RPMI8226 (cell line): ENCODE data around the gene DMRT1.

Experiments
- DNase-seq: peaks from one replicate; pipeline ENCODE4 v3.0.0-alpha.2; 2015

DMRT1 gene

DNA sequence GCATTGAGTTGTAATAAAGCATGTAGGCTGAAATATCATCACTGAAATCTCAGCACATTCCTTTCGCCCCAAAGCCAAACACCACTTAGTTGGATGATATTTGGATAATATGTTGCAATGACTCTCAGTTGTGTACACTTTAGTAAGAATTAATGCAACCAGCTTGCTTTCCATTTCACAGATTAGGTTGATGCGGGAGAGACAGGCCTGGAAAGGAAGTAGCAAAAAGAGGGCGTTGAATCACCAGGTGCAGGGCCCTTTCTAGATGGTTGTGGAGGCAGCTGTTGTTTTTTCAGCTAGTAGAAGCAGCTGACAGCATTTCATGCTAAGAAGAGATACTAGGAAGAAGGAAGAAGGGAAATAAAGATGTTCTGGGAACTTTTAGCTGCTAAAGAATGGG lies 165.8 kb downstream of the DMRT1 start:
- no peak for DNase-seq

DNA sequence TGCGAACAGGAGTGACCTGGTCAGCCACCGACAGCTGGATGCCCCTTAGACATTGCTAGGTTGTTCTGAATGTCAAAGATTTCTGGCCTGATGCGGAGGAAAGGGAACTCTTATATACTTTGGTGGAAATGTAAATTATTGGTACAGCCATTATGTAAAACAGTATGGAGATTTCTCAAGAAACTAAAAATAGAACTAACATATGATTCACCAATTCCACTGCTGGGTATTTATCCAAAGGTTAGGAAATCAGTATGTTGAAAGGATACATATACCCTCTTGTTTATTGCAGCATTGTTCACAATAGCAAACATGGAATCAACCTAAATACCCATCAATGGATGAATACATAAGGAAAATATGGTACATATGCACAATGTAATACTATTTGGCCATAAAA lies 166.7 kb downstream of the DMRT1 start:
- no peak for DNase-seq

DNA sequence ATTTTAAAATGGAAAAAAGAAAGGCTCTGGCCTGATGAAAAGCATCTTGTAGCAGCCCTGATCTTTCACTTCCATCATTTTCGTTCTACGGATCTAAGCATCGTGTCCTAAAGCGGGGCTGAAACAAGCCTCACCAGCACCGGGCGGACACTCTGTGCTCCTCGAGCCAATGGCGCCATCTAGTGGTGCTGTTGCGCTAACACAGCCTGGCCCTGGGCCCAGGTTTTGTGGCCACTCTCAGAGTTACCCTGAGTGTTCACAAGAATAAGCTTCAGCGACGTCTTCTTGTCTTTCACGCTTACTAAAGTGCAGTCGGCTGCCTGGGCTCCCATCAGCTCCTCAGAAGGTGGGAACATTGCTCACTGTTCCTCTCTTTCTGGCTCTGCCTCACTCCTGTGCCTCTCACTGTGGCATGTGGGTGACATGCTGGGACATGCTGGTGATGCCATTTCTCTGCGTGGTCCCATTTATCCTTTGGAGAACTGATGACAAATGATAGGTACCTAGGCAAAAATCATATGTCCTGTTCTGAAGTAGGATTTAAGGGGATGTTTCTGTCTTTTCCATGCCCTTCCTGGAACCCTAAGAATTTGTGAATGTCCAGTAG lies 167.7 kb downstream of the DMRT1 start:
- peak; percentile 83 for DNase-seq

DNA sequence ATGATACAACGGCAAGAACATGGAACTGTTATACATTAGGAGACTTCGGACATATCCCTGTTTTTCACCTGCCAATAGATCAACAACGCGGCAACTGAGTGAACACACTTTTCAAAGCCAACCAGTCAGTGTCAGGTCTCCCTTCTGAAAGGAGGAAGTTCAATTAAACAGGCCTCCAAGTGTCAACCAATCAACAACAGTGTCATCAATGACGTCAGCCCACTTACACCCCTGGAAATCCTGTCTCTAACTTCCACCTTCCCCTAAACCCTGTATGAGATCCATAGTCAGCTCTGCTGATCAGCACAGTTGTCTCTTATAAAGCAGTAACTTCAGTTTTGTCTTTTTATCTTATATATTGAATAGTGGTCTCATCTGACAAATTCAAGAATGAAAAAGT lies 171.5 kb downstream of the DMRT1 start:
- DNase-seq = no peak

DNA sequence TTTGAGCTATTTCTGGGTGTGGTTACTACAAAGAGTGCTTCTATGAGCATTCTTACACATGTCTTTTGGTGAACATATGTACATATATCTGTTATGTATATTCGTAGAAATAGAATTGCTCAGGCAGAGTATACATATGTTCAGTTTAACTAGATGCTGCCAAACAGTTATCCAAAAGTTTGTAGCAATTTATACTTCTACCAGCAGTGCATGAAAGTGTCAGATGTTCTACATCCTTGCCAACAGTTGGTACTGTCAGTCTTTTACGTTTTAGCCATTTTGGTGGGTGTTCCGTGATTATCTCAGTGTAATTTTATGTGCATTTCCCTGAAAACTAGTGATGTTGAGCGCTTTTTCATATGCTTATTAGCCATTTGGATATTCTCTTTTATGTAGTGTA lies 172.7 kb downstream of the DMRT1 start:
- no peak for DNase-seq

DNA sequence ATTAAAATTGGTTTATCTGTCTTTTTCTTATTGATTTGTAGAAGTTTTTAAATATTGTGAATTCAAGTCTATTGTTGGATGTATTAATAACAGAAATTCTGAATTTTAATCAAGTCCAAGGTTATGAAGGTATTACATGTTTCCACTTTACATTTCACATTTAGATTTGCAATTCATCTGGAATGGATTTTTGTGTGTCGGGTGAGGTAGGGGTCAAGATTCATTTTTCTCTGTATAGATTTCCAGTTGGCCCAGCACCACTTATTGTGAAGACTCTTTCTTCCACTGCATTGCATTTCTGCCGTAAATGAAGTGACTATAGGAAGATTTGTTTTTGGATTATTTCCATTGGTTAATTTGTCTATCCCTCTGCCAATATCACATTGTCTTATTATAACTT lies 173.1 kb downstream of the DMRT1 start:
- DNase-seq = no peak

DNA sequence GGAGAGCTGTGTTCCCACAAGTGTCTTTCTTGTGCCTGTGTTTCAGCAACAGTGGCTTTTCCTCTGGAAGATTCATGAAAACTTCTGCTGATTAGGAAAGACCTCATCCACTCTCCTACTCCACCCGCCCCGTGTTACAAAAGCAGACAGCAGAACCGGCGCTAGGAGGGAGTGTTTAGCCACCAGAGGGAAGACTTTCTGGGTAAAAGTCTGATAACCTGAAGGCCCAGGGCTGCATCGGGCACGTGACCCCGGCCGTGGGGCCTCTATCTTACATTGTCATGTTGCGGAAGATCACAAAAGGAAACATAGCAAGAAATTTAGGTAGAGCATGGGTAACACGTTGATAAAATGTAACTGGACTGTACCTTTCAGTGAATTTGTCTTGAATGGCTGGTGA lies 176.6 kb downstream of the DMRT1 start:
- peak; percentile 64 for DNase-seq
